ENCODE data around the gene DDIAS.
"Not testable (repeated sequence)": the region's sequence is repeated elsewhere in the genome, so short reads cannot be mapped to it uniquely, and the experiment has no call there.

The DDIAS gene

GRCh38 chr11:82901165-82901921 is at the start of gene DDIAS:
Gene DDIAS, plus strand, starts transcription at chr11:82901736. Its CDS starts 13,003 bp downstream, at chr11:82914739.
- peak; percentile 98 for DNase-seq

GRCh38 chr11:82854242-82854641 is 47.3 kb upstream of the DDIAS start:
- DNase-seq, result peak; percentile 2

GRCh38 chr11:82854916-82855315 is 46.6 kb upstream of the DDIAS start:
- DNase-seq, result not testable (repeated sequence)

- DNase-seq, result no peak
These were observed 45.9 kb upstream of the DDIAS start for GRCh38 chr11:82855616-82856015.

GRCh38 chr11:82857145-82857544 is 44.4 kb upstream of the DDIAS start:
- no peak for DNase-seq

- DNase-seq, result no peak
These were observed 43.4 kb upstream of the DDIAS start for GRCh38 chr11:82858133-82858532.

GRCh38 chr11:82858556-82859091 is 42.9 kb upstream of the DDIAS start:
- DNase-seq, result peak; percentile 86

- peak; percentile 7 for DNase-seq
These were observed 41.8 kb upstream of the DDIAS start for GRCh38 chr11:82859750-82860149.

GRCh38 chr11:82862379-82862778 is 39.2 kb upstream of the DDIAS start:
- DNase-seq, result no peak

- DNase-seq, result no peak
These were observed 38.3 kb upstream of the DDIAS start for GRCh38 chr11:82863209-82863608.

- peak; percentile 84 for DNase-seq
These were observed 37.3 kb upstream of the DDIAS start for GRCh38 chr11:82864268-82864667.

GRCh38 chr11:82865841-82866240 is 35.7 kb upstream of the DDIAS start:
- peak; percentile 23 for DNase-seq

GRCh38 chr11:82867495-82868082 is 33.9 kb upstream of the DDIAS start:
- peak; percentile 67 for DNase-seq

GRCh38 chr11:82869657-82870056 is 31.9 kb upstream of the DDIAS start:
- no peak for DNase-seq

- no peak for DNase-seq
These were observed 29.9 kb upstream of the DDIAS start for GRCh38 chr11:82871646-82872045.

GRCh38 chr11:82872377-82873150 is 29.0 kb upstream of the DDIAS start:
- DNase-seq, result no peak

GRCh38 chr11:82873919-82874333 is 27.6 kb upstream of the DDIAS start:
- no peak for DNase-seq

- no peak for DNase-seq
These were observed 26.7 kb upstream of the DDIAS start for GRCh38 chr11:82874646-82875523.

- DNase-seq, result no peak
These were observed 17.7 kb upstream of the DDIAS start for GRCh38 chr11:82883853-82884252.

GRCh38 chr11:82889133-82890001 is 12.2 kb upstream of the DDIAS start:
- DNase-seq, result no peak

- no peak for DNase-seq
These were observed 11.6 kb upstream of the DDIAS start for GRCh38 chr11:82890002-82890341.

- DNase-seq, result no peak
These were observed 10.6 kb upstream of the DDIAS start for GRCh38 chr11:82890936-82891335.

Measured in HCEC 1CT (cell line).